Right kidney (tissue), 1 donor: Measurements from ENCODE around the gene MYO10.
A peak's percentile ranks its signal among the peaks of the same experiment; 100 is the strongest.
"Not testable (repeated sequence)": the region's sequence is repeated elsewhere in the genome, so short reads cannot be mapped to it uniquely, and the experiment has no call there.

Experiments
- DNase-seq: peaks from one replicate; pipeline ENCODE4 v3.0.0-alpha.2; 2016

MYO10 gene

GRCh38 chr5:16740066-16740810 is 195.8 kb downstream of the MYO10 start:
- DNase-seq = no peak

GRCh38 chr5:16738393-16738792 is 197.7 kb downstream of the MYO10 start:
- DNase-seq = not testable (repeated sequence)

- DNase-seq = no peak
Measured at GRCh38 chr5:16737620-16738364, 198.3 kb downstream of the MYO10 start.

- DNase-seq = no peak
Measured at GRCh38 chr5:16737209-16737608, 198.9 kb downstream of the MYO10 start.

- peak; percentile 51 for DNase-seq
Measured at GRCh38 chr5:16736158-16736995, 199.7 kb downstream of the MYO10 start.

- no peak for DNase-seq
Measured at GRCh38 chr5:16735101-16736060, 200.7 kb downstream of the MYO10 start.

GRCh38 chr5:16733331-16734006 is 202.6 kb downstream of the MYO10 start:
- no peak for DNase-seq

- no peak for DNase-seq
Measured at GRCh38 chr5:16732356-16732755, 203.7 kb downstream of the MYO10 start.

GRCh38 chr5:16727755-16728325 is 208.2 kb downstream of the MYO10 start:
- DNase-seq = peak; percentile 38

GRCh38 chr5:16726538-16726946 is 209.5 kb downstream of the MYO10 start:
- no peak for DNase-seq

GRCh38 chr5:16725575-16725974 is 210.5 kb downstream of the MYO10 start:
- DNase-seq = no peak

- DNase-seq = no peak
Measured at GRCh38 chr5:16723821-16724220, 212.3 kb downstream of the MYO10 start.

GRCh38 chr5:16722097-16722495 is 214.0 kb downstream of the MYO10 start:
- DNase-seq = no peak

GRCh38 chr5:16721151-16722096 is 214.7 kb downstream of the MYO10 start:
- DNase-seq = no peak

GRCh38 chr5:16718036-16718435 is 218.1 kb downstream of the MYO10 start:
- not testable (repeated sequence) for DNase-seq

GRCh38 chr5:16713386-16713928 is 222.6 kb downstream of the MYO10 start:
- DNase-seq = no peak

GRCh38 chr5:16712620-16713019 is 223.5 kb downstream of the MYO10 start:
- DNase-seq = no peak

- no peak for DNase-seq
Measured at GRCh38 chr5:16712178-16712577, 223.9 kb downstream of the MYO10 start.
